ENCODE data around the gene TBC1D8.

TBC1D8 gene

GRCh38 chr2:100997509-100998234 lies 153.5 kb downstream of the TBC1D8 start:
- no peak for DNase-seq (ENCODE audit: low read depth)

GRCh38 chr2:100995309-100996075 lies 155.7 kb downstream of the TBC1D8 start:
- DNase-seq (ENCODE audit: low read depth) = no peak

GRCh38 chr2:100993294-100993693 lies 157.9 kb downstream of the TBC1D8 start:
- no peak for DNase-seq (ENCODE audit: low read depth)

GRCh38 chr2:100992262-100992661 lies 158.9 kb downstream of the TBC1D8 start:
- no peak for DNase-seq (ENCODE audit: low read depth)

- no peak for DNase-seq (ENCODE audit: low read depth)
Observed at GRCh38 chr2:100991404-100991773, 159.8 kb downstream of the TBC1D8 start.

- DNase-seq (ENCODE audit: low read depth) = no peak
Observed at GRCh38 chr2:100990650-100991403, 160.4 kb downstream of the TBC1D8 start.

GRCh38 chr2:100990166-100990565 lies 161.0 kb downstream of the TBC1D8 start:
- no peak for DNase-seq (ENCODE audit: low read depth)

- no peak for DNase-seq (ENCODE audit: low read depth)
Observed at GRCh38 chr2:100989666-100990065, 161.5 kb downstream of the TBC1D8 start.

- no peak for DNase-seq (ENCODE audit: low read depth)
Observed at GRCh38 chr2:100988630-100989417, 162.4 kb downstream of the TBC1D8 start.

GRCh38 chr2:100987974-100988373 lies 163.2 kb downstream of the TBC1D8 start:
- no peak for DNase-seq (ENCODE audit: low read depth)

- DNase-seq (ENCODE audit: low read depth) = no peak
Observed at GRCh38 chr2:100987536-100987935, 163.6 kb downstream of the TBC1D8 start.

GRCh38 chr2:100986157-100986556 lies 165.0 kb downstream of the TBC1D8 start:
- no peak for DNase-seq (ENCODE audit: low read depth)

- DNase-seq (ENCODE audit: low read depth) = peak; percentile 56
Observed at GRCh38 chr2:100984892-100985307, 166.3 kb downstream of the TBC1D8 start.

GRCh38 chr2:100983684-100984310 lies 167.4 kb downstream of the TBC1D8 start:
- DNase-seq (ENCODE audit: low read depth) = no peak

GRCh38 chr2:100983201-100983600 lies 168.0 kb downstream of the TBC1D8 start:
- no peak for DNase-seq (ENCODE audit: low read depth)

GRCh38 chr2:100982431-100982861 lies 168.7 kb downstream of the TBC1D8 start:
- DNase-seq (ENCODE audit: low read depth) = no peak

GRCh38 chr2:100981011-100981410 lies 170.2 kb downstream of the TBC1D8 start:
- DNase-seq (ENCODE audit: low read depth) = no peak

GRCh38 chr2:100980046-100980445 lies 171.1 kb downstream of the TBC1D8 start:
- DNase-seq (ENCODE audit: low read depth) = no peak

- DNase-seq (ENCODE audit: low read depth) = no peak
Observed at GRCh38 chr2:100978582-100979191, 172.5 kb downstream of the TBC1D8 start.

GRCh38 chr2:100977511-100977910 lies 173.7 kb downstream of the TBC1D8 start:
- DNase-seq (ENCODE audit: low read depth) = no peak
